ENCODE data around the gene DAZAP1.

DAZAP1 gene

GRCh38 chr19:1370579-1371361, 36.6 kb upstream of the DAZAP1 start:
- Mint-ChIP-seq H3K9me3 (no peaks in the 10 kb centered on the region), H3K27me3 (no peaks in the 10 kb centered on the region), H3K4me1 (no peaks in the 10 kb centered on the region), H3K27ac (no peak overlapping the region), H3K4me3 (no peak overlapping the region)
- DNase-seq (no peak), ATAC-seq (no peak)

- Mint-ChIP-seq H3K27me3 (no peaks in the 10 kb centered on the region), H3K4me1 (no peaks in the 10 kb centered on the region), H3K4me3 (no peak overlapping the region), H3K27ac (no peak overlapping the region), H3K9me3 (no peaks in the 10 kb centered on the region)
- DNase-seq (no peak), ATAC-seq (no peak)
These were observed 34.3 kb upstream of the DAZAP1 start for GRCh38 chr19:1373042-1373533.

- Mint-ChIP-seq H3K9me3 (no peaks in the 10 kb centered on the region), H3K27me3 (no peaks in the 10 kb centered on the region), H3K27ac (no peak overlapping the region), H3K4me1 (no peaks in the 10 kb centered on the region), H3K4me3 (no peak overlapping the region)
- DNase-seq (no peak), ATAC-seq (no peak)
These were observed 33.7 kb upstream of the DAZAP1 start for GRCh38 chr19:1373534-1374249.

GRCh38 chr19:1374250-1374577, 33.2 kb upstream of the DAZAP1 start:
- DNase-seq = no peak
- H3K4me1 Mint-ChIP-seq = no peaks in the 10 kb centered on the region
- H3K27me3 Mint-ChIP-seq = no peaks in the 10 kb centered on the region
- ATAC-seq = no peak
- H3K4me3 Mint-ChIP-seq = no peak overlapping the region
- no peaks in the 10 kb centered on the region for H3K9me3 Mint-ChIP-seq
- H3K27ac Mint-ChIP-seq = no peak overlapping the region

GRCh38 chr19:1376415-1376805, 31.0 kb upstream of the DAZAP1 start:
- DNase-seq = no peak
- no peaks in the 10 kb centered on the region for H3K27me3 Mint-ChIP-seq
- no peaks in the 10 kb centered on the region for H3K9me3 Mint-ChIP-seq
- no peak overlapping the region for H3K4me3 Mint-ChIP-seq
- ATAC-seq = no peak
- H3K4me1 Mint-ChIP-seq = no peaks in the 10 kb centered on the region
- H3K27ac Mint-ChIP-seq = no peak overlapping the region

GRCh38 chr19:1377176-1377964, 30.0 kb upstream of the DAZAP1 start:
- no peaks in the 10 kb centered on the region for H3K9me3 Mint-ChIP-seq
- no peak overlapping the region for H3K4me3 Mint-ChIP-seq
- DNase-seq (no peak), ATAC-seq (no peak)
- H3K4me1 Mint-ChIP-seq = no peaks in the 10 kb centered on the region
- no peak overlapping the region for H3K27ac Mint-ChIP-seq
- no peaks in the 10 kb centered on the region for H3K27me3 Mint-ChIP-seq

- peaks cover 0 to 2% of the 10 kb centered on the region in 2 donors for H3K9me3 Mint-ChIP-seq
- ATAC-seq (no peak), DNase-seq (no peak)
These were observed 29.2 kb upstream of the DAZAP1 start for GRCh38 chr19:1377965-1378785.

GRCh38 chr19:1379126-1379905, 28.1 kb upstream of the DAZAP1 start:
- DNase-seq = no peak
- no peak for ATAC-seq
- no peak overlapping the region for H3K4me3 Mint-ChIP-seq
- H3K4me1 Mint-ChIP-seq = peaks cover 14% of the 10 kb centered on the region
- peaks cover 8% of the 10 kb centered on the region for H3K27me3 Mint-ChIP-seq
- no peak overlapping the region for H3K27ac Mint-ChIP-seq
- peaks cover 0 to 7% of the 10 kb centered on the region in 2 donors for H3K9me3 Mint-ChIP-seq

More at GRCh38 chr19:1377965-1378785, 29.2 kb upstream of the DAZAP1 start:
- H3K27me3 Mint-ChIP-seq = peaks cover 3% of the 10 kb centered on the region
- H3K4me3 Mint-ChIP-seq = no peak overlapping the region
- H3K4me1 Mint-ChIP-seq = peaks cover 6% of the 10 kb centered on the region
- H3K27ac Mint-ChIP-seq = no peak overlapping the region

- H3K9me3 Mint-ChIP-seq = peaks cover 0 to 7% of the 10 kb centered on the region in 2 donors
- no peak for DNase-seq
- peaks cover 8% of the 10 kb centered on the region for H3K27me3 Mint-ChIP-seq
- no peak overlapping the region for H3K4me3 Mint-ChIP-seq
- H3K4me1 Mint-ChIP-seq = peaks cover 21% of the 10 kb centered on the region
- no peak for ATAC-seq
- H3K27ac Mint-ChIP-seq = no peak overlapping the region
These were observed 27.4 kb upstream of the DAZAP1 start for GRCh38 chr19:1379961-1380489.

GRCh38 chr19:1382250-1382649, 25.1 kb upstream of the DAZAP1 start:
- no peak overlapping the region for H3K4me3 Mint-ChIP-seq
- DNase-seq = no peak
- peaks cover 8% of the 10 kb centered on the region for H3K27me3 Mint-ChIP-seq
- peak overlapping the region in 1 of 2 donors; percentile 100 for H3K27ac Mint-ChIP-seq
- ATAC-seq = no peak
- H3K9me3 Mint-ChIP-seq = peaks cover 0 to 7% of the 10 kb centered on the region in 2 donors
- peaks cover 40% of the 10 kb centered on the region for H3K4me1 Mint-ChIP-seq

- Mint-ChIP-seq H3K27ac (peak overlapping the region; percentile 91 to 100), H3K4me3 (peak overlapping the region; percentile 93 to 95), H3K4me1 (peaks cover 41% of the 10 kb centered on the region), H3K9me3 (peaks cover 0 to 7% of the 10 kb centered on the region in 2 donors), H3K27me3 (peaks cover 8% of the 10 kb centered on the region)
- no peak for DNase-seq
- ATAC-seq = no peak
These were observed 24.4 kb upstream of the DAZAP1 start for GRCh38 chr19:1383017-1383311.

- Mint-ChIP-seq H3K27me3 (peaks cover 8% of the 10 kb centered on the region), H3K27ac (peak within 1 kb of the TSS; percentile 98 to 100), H3K4me3 (peak within 1 kb of the TSS; percentile 93 to 95), H3K9me3 (peaks cover 0 to 7% of the 10 kb centered on the region in 2 donors), H3K4me1 (peaks cover 41% of the 10 kb centered on the region)
- ATAC-seq (peak; percentile 90), DNase-seq (peak; percentile 95 to 97)
These were observed 23.9 kb upstream of the DAZAP1 start, which contains the start of gene NDUFS7 for GRCh38 chr19:1383312-1384084. TSS of gene NDUFS7 (plus strand) at chr19:1383907. CDS start at chr19:1383927, 20 bp downstream.

- H3K27me3 Mint-ChIP-seq = peaks cover 8% of the 10 kb centered on the region
- peak overlapping the region; percentile 93 to 95 for H3K4me3 Mint-ChIP-seq
- ATAC-seq (peak; percentile 19), DNase-seq (no peak)
- peaks cover 0 to 7% of the 10 kb centered on the region in 2 donors for H3K9me3 Mint-ChIP-seq
- peaks cover 41% of the 10 kb centered on the region for H3K4me1 Mint-ChIP-seq
- H3K27ac Mint-ChIP-seq = peak overlapping the region; percentile 74 to 80
These were observed 23.3 kb upstream of the DAZAP1 start for GRCh38 chr19:1384085-1384462.
